Ishikawa (cell line): ENCODE measurements around the gene NRROS.

Source experiments
- CREB1 ChIP-seq: IDR thresholded peaks from 2 replicates; pipeline ENCODE4 v1.6.1; 2012; ENCODE audit warnings: low read depth
- EP300 ChIP-seq: IDR thresholded peaks from 2 replicates; pipeline ENCODE4 v1.6.1; 2012; ENCODE audit warnings: borderline replicate concordance
- FOXM1 ChIP-seq: IDR thresholded peaks from 2 replicates; pipeline ENCODE4 v1.6.1; 2012; ENCODE audit warnings: low read depth, borderline replicate concordance
- TAF1 ChIP-seq: IDR thresholded peaks from 2 replicates; pipeline ENCODE4 v1.6.1; 2012; ENCODE audit warnings: low read depth, mild to moderate bottlenecking
- TCF12 ChIP-seq: IDR thresholded peaks from 2 replicates; pipeline ENCODE4 v1.6.1; 2012; ENCODE audit warnings: low read depth
- ZBTB7A ChIP-seq: IDR thresholded peaks from 2 replicates; pipeline ENCODE4 v1.6.1; 2012; ENCODE audit warnings: low read depth
- TF ChIP-seq, protein P1 (sequence below): IDR thresholded peaks from 2 replicates; pipeline ENCODE4 v1.6.1; 2012

DNA sequence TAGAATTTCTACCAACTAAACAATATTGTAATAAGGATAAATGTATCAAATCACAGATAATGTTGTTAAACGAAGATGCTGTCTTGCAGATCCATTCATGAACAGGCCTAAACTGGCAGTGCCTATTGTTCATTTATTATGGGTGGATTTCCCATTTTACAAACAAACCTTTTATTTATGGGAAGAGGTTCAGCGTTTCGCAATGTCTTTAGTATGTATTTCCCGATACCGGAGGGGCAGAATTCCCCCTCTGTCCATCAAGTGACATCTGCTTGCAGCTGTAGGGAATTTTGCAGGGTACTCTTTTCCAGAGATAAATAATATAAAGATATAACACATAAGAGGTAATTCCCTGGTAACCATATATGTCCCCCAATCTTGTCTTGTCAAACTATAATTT is 66.8 kb downstream of the NRROS start:
- TF ChIP-seq TAF1 (no peak), EP300 (no peak), FOXM1 (no peak), CREB1 (no peak), ZBTB7A (no peak), TCF12 (no peak)
- TF ChIP-seq, protein P1, sequence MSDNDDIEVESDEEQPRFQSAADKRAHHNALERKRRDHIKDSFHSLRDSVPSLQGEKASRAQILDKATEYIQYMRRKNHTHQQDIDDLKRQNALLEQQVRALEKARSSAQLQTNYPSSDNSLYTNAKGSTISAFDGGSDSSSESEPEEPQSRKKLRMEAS = no peak
